ACHN (cell line): ENCODE data around the gene SPR.

Experiments used
- DNase-seq: peaks from one replicate; pipeline ENCODE4 v3.0.0-alpha.2; 2015
- in situ Hi-C: cut with HindIII; loops from 2 replicates; pipeline ENCODE4 v1.10.0; 2017; ENCODE audit warnings: low sequenced_read_pairs, low pct_ligation_motif_present, low pct_unique_long_range_greater_than_20kb

Gene SPR

GRCh38 chr2:72925328-72925943 is 38.2 kb downstream of the SPR start:
- no peak for DNase-seq
- in situ Hi-C loops = no loop called here

- DNase-seq = no peak
- in situ Hi-C loops = no loop called here
Observed at GRCh38 chr2:72926368-72926767, 39.2 kb downstream of the SPR start.

GRCh38 chr2:72926811-72927465 is 39.7 kb downstream of the SPR start:
- DNase-seq = no peak
- in situ Hi-C loops = no loop called here

DNA sequence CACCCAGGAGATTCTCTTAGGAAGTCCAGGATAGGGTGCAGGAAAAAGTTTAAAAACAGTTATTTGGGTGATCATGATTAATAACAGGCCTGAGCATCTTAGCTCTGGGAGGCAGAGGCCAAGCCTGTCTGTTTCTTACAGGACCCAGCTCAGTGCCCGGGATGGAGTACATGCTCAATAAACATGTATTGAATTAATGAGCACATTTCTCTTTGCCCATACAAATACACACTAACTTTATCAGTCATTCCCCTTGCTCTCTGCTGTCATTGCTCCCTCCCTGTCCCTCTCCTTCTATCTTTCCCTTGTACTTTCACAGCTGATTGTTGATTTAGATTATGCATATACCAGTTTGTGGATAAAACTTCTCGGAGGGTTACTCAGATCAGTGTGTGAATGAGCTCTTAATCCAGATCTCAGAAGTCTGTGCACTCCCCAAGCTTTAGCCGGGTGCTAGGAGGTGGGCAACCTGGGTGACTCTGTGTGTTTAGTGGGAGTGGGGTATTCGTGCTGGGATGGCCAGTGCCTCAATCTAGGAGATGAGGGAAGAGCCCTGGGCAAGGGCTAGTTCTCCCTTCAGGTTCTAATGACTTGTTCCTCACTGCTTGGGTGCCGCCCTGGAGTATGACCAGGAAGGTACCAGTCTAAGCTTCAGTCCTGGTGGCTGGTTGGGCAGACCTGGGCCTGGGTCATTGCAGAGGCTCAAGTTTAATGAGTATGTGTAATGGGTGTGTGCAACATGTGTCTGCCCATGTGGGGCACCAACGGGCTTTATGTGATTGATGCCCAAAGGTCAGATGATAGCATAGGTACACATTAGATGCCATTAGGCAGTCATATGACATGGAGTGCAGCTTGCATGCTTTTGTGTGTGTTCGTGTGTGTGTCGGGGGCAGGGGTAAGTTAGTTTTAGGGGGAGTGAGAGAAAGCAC is 40.7 kb downstream of the SPR start:
- in situ Hi-C loops = no loop called here
- no peak for DNase-seq

- DNase-seq = no peak
- in situ Hi-C loops = no loop called here
Observed at GRCh38 chr2:72929010-72929409, 41.8 kb downstream of the SPR start.

DNA sequence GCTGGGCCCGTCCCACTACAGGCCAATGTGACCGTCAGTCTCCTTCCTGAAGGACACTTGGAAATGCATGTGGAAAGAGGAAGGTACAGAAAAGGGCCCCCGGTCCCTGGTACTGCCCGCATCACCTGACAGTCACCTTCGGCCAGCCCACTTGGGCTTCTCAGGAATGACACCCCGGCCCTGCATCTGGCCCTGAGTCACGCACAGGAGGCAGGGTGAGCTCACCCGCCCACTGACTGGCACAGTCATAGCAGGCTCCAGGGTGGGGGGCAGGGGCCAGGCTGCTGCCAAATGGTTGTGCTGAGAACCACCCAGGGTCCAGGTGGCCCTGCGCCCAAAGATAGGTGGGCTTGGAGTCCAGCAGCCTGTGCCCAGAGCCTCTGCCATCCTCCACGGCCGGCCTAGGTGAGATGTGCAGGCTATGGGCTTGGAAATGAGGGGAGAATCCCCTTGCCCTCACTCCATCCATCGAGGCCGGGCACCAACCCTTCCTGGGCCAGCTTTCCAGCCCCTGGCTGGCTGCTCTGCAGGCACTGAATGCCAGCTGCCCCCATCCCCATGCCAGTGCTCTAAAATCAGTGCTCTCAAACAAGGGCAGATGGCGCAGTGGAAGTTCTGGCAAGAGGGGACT is 44.2 kb downstream of the SPR start:
- in situ Hi-C loops = no loop called here
- DNase-seq = peak; percentile 67

- in situ Hi-C loops = no loop called here
- DNase-seq = peak; percentile 40
Observed at GRCh38 chr2:72932045-72932740, 45.0 kb downstream of the SPR start.

DNA sequence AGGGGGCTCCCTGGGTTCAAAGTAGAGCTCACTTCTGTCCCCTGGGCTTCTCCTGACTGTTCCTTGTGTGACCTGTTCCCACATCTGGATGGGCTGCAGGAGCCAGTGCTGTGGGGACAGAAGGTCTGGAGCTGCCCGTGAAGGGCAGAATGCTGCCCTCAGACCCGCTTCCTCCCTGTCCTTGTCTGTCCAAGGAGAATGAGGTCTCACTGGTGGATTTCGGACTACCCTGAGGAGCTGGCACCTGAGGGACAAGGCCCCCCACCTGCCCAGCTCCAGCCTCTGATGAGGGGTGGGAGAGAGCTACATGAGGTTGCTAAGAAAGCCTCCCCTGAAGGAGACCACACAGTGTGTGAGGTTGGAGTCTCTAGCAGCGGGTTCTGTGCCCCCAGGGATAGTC is 45.6 kb downstream of the SPR start:
- in situ Hi-C loops = no loop called here
- no peak for DNase-seq

- in situ Hi-C loops = no loop called here
- DNase-seq = no peak
Observed at GRCh38 chr2:72933207-72933606, 46.0 kb downstream of the SPR start.

GRCh38 chr2:72933646-72934151 is 46.5 kb downstream of the SPR start:
- in situ Hi-C loops = no loop called here
- DNase-seq = no peak

DNA sequence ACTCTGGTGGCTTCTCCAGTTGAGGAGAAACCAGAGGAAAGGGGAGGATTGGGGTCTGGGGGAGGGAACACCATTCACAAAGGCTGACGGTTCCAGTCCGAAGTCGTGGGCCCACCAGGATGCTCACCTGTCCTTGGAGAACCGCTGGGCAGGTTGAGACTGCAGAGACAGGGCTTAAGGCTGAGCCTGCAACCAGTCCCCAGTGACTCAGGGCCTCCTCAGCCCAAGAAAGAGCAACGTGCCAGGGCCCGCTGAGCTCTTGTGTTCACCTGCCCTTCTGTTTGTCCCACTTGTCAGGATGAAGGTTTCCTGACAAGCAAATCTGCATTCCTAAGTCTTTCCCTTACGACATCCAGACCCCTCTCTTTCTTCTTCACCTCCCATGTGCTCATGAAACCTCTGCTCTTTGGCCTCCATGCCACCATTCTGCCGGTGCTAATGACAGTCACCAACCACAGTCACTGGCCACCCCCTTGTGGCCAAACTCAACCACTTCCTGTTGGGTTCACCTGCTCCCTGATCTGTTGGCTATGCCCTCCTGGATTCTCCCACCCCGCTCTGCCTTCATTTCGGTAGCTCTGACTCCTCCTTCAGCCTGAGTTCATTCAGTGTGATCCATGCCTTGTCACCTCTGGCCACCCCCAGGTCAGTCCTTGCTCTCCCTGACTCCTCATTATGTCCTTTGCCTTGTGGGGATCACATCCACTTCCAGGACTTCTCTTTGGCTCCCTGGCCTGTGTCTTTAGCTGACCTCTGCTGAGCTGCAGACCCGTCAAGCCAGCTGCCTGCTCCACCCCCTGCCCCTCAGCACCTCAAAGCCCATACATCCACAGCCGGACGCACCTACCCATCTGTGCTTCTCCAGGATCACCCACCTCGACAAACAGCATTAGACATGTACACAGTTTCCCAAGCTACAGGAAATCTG is 47.7 kb downstream of the SPR start:
- in situ Hi-C loops = no loop called here
- peak; percentile 45 for DNase-seq

DNA sequence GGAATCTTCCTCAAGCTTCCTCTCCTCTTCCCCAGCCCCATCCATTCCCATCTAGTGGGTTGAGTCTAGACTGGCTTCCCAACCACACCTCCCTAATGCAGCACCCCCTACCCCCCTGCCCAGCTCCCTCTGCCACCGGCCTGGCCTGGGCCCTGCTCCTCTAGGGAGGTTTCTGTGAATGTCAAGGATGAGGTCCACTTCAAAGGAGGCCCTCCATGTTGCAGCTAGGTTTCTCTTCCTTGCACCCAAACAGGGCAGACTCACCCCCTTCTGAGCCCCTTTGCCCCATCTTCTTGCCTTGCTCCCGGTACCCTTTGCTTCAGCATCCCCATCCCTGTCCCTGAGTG is 48.4 kb downstream of the SPR start:
- DNase-seq = no peak
- in situ Hi-C loops = no loop called here

GRCh38 chr2:72936660-72937355 is 49.6 kb downstream of the SPR start:
- DNase-seq = no peak
- in situ Hi-C loops = no loop called here

GRCh38 chr2:72937356-72937669 is 50.1 kb downstream of the SPR start:
- in situ Hi-C loops = no loop called here
- DNase-seq = no peak

DNA sequence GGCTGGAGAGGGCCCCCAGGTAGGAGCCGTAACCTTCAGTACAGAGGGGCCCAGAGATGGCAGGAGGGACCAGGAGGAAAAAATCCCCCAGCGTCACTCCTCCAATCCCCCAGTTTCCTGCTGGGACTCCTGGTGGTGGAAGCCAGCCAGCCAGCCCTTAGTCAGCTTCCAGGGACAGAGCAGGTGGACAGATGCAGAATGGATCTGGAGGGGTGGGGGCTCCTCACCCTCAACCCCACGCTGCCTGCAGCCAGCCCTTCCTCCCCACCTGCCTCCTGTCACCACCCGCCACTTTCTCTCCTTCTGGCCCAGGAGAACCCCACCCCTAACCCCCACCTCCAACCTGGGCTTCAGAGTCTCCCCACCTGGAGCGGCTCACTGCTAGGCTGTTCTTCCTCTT is 51.2 kb downstream of the SPR start:
- in situ Hi-C loops = no loop called here
- DNase-seq = no peak

DNA sequence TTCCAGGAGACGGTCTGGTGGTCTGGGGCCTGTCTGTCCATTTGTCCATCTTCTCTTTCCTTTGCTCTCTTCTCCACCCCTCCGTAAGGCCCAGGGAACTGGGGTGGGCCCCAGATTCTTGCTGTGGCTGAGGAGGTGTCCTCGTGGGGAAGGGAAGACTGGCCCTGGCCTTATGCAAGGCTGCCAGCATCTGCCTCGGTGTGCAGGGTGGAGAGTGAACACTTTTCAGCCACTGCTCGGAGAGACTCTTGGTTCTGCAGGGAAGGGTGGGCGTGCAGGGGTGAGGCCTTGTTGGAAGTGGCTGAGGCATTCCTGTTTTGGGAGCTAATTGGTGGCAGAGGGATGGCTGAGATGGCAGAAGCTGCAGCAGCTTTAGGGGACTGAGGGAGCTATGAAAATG is 53.2 kb downstream of the SPR start:
- in situ Hi-C loops = no loop called here
- no peak for DNase-seq

DNA sequence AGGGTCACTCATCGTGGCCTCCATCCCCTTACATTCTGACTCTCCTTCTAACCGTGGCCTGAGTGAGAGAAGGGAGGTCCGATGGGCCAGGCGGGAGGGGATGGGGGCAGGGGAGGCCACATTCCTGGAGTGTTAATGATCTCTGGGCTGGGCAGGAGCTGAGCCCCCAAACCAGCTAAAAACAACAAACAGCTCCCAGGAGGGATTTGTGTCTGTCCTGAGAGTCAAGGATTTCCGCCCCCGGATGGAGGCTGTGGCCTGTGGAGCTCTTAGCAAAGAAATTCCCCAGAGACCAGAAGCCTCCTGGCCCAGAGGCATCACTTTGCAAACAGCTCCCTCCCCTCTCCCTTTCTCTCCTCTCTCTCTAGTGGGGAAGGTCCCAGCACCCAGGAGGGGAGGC is 53.6 kb downstream of the SPR start:
- in situ Hi-C loops = no loop called here

More for the DNA sequence above, 53.6 kb downstream of the SPR start:
- no peak for DNase-seq
